ENCODE measurements around the gene GRK2.

- TF ChIP-seq, protein P1, sequence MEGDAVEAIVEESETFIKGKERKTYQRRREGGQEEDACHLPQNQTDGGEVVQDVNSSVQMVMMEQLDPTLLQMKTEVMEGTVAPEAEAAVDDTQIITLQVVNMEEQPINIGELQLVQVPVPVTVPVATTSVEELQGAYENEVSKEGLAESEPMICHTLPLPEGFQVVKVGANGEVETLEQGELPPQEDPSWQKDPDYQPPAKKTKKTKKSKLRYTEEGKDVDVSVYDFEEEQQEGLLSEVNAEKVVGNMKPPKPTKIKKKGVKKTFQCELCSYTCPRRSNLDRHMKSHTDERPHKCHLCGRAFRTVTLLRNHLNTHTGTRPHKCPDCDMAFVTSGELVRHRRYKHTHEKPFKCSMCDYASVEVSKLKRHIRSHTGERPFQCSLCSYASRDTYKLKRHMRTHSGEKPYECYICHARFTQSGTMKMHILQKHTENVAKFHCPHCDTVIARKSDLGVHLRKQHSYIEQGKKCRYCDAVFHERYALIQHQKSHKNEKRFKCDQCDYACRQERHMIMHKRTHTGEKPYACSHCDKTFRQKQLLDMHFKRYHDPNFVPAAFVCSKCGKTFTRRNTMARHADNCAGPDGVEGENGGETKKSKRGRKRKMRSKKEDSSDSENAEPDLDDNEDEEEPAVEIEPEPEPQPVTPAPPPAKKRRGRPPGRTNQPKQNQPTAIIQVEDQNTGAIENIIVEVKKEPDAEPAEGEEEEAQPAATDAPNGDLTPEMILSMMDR (IDR thresholded peaks at IDR 0.05), result no peak
- no peak for TF ChIP-seq POLR2A (IDR thresholded peaks at IDR 0.05)
Measured at GRCh38 chr11:67320691-67321090, 54.4 kb downstream of the GRK2 start.

Data from body of pancreas (tissue), 4 donors.